ENCODE results near the gene HMG20B.

HMG20B gene

GRCh38 chr19:3599776-3600187 is 27.0 kb downstream of the HMG20B start:
- H3K27ac Mint-ChIP-seq: no peak overlapping the region
- no peaks in the 10 kb centered on the region for H3K27me3 Mint-ChIP-seq (ENCODE audit: low read depth)
- no peaks in the 10 kb centered on the region for H3K36me3 Mint-ChIP-seq (ENCODE audit: low read depth)
- no peak overlapping the region for H3K4me3 Mint-ChIP-seq
- no peaks in the 10 kb centered on the region for H3K9me3 Mint-ChIP-seq
- no peaks in the 10 kb centered on the region for H3K4me1 Mint-ChIP-seq (ENCODE audit: low read depth)

DNA sequence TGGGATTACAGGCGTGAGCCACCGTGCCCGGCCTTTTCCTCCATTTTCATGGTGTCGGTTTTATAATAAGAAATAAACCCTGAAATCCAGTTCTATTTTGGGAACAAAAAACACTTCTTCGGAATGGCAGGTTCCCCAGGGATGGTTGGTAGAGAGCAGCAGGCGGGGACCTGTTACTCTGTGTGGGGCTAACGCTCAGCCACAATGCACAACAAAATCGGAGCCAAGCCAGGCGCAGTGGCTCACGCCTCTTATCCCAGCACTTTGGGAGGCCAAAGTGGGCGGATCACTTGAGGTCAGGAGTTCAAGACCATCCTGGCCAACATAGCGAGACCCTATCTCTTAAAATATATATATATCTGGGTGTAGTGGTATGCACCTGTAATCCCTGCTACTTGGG is 28.3 kb downstream of the HMG20B start:
- Mint-ChIP-seq H3K36me3 (ENCODE audit: low read depth) (no peaks in the 10 kb centered on the region), H3K4me3 (no peak overlapping the region), H3K27me3 (ENCODE audit: low read depth) (no peaks in the 10 kb centered on the region), H3K9me3 (no peaks in the 10 kb centered on the region), H3K4me1 (ENCODE audit: low read depth) (no peaks in the 10 kb centered on the region), H3K27ac (no peak overlapping the region)

GRCh38 chr19:3603121-3603811 is 30.5 kb downstream of the HMG20B start:
- Mint-ChIP-seq H3K9me3 (no peaks in the 10 kb centered on the region), H3K4me1 (ENCODE audit: low read depth) (peaks cover 5% of the 10 kb centered on the region), H3K4me3 (no peak overlapping the region), H3K27me3 (ENCODE audit: low read depth) (peaks cover 4% of the 10 kb centered on the region), H3K27ac (no peak overlapping the region), H3K36me3 (ENCODE audit: low read depth) (no peaks in the 10 kb centered on the region)

DNA sequence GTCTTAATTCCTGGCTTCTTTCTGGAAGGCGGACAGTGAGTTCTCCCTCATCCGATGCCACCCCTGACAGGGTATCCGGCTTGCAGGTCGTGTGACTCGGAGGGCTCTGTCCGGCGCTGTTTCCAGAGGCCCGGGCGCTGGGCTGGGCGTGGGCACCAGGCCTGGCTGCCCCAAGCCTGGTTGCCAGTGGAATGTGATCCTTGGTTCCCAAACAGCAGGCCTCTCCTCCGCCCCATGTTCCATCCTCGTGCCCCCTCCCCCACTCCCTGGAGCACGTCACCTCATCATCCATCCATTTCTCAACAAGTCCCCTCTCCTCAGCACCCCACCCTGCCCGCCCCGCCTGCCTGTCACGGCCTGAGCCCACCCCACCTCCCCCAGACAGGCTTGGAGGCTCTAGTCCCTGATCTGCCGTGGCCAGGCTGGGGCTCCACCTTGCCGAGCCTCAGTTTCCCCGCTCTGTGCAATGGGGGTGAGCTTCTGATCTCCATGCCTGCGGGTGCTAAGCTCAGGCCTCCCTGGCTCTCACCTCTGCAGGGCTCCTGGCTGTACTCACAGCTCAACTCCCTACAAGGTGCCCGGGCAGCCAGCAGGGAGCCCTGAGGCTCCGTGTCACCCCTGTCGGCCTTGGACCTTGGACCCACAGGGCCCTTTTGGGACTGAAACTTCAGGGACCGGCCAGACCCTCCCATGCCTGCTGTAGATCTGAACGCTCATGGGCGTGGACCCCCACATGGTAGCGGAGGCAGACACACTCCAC is 31.7 kb downstream of the HMG20B start:
- Mint-ChIP-seq H3K27ac (no peak overlapping the region), H3K9me3 (no peaks in the 10 kb centered on the region), H3K27me3 (ENCODE audit: low read depth) (peaks cover 4% of the 10 kb centered on the region), H3K4me1 (ENCODE audit: low read depth) (peaks cover 5% of the 10 kb centered on the region), H3K4me3 (no peak overlapping the region), H3K36me3 (ENCODE audit: low read depth) (no peaks in the 10 kb centered on the region)

- peaks cover 4% of the 10 kb centered on the region for H3K27me3 Mint-ChIP-seq (ENCODE audit: low read depth)
- H3K36me3 Mint-ChIP-seq (ENCODE audit: low read depth): no peaks in the 10 kb centered on the region
- H3K27ac Mint-ChIP-seq: no peak overlapping the region
- H3K4me3 Mint-ChIP-seq: no peak overlapping the region
- H3K4me1 Mint-ChIP-seq (ENCODE audit: low read depth): peaks cover 5% of the 10 kb centered on the region
- no peaks in the 10 kb centered on the region for H3K9me3 Mint-ChIP-seq
Observed at GRCh38 chr19:3604987-3605343, 32.2 kb downstream of the HMG20B start.

DNA sequence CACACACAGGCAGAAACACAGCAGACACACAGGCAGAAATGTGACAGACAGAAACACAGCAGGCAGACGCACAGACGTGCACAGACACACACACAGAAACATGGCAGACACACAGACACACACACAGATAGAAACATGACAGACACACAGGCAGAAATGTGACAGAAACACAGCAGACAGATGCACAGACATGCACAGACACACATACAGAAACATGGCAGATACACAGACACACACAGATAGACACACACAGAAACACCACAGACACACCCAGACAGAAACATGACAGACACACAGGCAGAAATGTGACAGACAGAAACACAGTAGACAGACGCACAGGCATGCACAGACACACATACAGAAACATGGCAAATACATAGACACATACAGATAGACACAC is 32.6 kb downstream of the HMG20B start:
- Mint-ChIP-seq H3K4me3 (no peak overlapping the region), H3K4me1 (ENCODE audit: low read depth) (peaks cover 5% of the 10 kb centered on the region), H3K27ac (no peak overlapping the region)

DNA sequence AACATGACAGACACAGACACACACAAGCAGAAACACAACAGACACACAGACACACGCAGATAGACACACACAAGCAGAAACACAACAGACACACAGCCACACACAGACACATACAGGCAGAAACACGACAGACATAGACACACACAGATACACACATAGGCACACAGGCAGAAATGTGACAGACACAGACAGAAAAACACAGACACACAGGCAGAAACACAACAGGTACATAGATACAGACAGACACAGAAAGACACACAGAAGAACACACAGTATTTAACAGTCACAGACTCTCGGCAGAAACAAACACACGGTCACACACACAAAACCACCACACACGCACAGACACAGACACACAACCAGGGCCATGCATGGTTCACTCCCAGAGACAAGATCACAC is 33.0 kb downstream of the HMG20B start:
- Mint-ChIP-seq H3K4me3 (no peak overlapping the region), H3K27me3 (ENCODE audit: low read depth) (peaks cover 4% of the 10 kb centered on the region), H3K4me1 (ENCODE audit: low read depth) (peaks cover 5% of the 10 kb centered on the region)

More for the DNA sequence above, 32.6 kb downstream of the HMG20B start:
- Mint-ChIP-seq H3K27me3 (ENCODE audit: low read depth) (peaks cover 4% of the 10 kb centered on the region), H3K36me3 (ENCODE audit: low read depth) (no peaks in the 10 kb centered on the region), H3K9me3 (no peaks in the 10 kb centered on the region)

DNA sequence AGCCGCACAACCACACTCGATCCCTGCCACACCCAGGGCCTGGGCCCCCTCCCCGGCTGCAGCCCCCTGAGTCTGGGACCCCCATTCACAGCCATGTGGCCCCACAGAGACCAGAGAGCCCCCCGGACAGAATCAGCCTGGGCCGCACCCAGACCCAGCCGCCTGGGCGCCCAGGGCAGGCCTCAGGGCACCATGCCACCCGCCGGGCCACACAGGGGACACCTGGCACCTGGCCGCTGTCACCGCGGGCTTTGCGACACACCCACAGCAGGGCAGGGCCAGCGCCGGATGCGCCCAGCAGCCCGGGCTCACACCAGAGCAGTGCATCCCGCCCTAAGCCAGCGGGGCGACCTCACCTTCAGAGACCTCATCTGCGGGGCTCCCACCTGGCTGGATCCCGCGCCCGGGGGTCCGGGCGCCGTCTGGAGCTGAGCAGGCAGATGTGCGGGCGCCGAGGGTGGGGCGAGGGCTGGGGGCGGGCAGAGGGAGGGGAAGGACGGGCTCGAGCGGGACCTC is 33.5 kb downstream of the HMG20B start:
- Mint-ChIP-seq H3K9me3 (no peaks in the 10 kb centered on the region), H3K27me3 (ENCODE audit: low read depth) (peaks cover 4% of the 10 kb centered on the region), H3K4me3 (no peak overlapping the region), H3K36me3 (ENCODE audit: low read depth) (no peaks in the 10 kb centered on the region), H3K27ac (no peak overlapping the region), H3K4me1 (ENCODE audit: low read depth) (peaks cover 5% of the 10 kb centered on the region)

More for the DNA sequence above, 33.0 kb downstream of the HMG20B start:
- H3K36me3 Mint-ChIP-seq (ENCODE audit: low read depth): no peaks in the 10 kb centered on the region
- H3K27ac Mint-ChIP-seq: no peak overlapping the region
- no peaks in the 10 kb centered on the region for H3K9me3 Mint-ChIP-seq

DNA sequence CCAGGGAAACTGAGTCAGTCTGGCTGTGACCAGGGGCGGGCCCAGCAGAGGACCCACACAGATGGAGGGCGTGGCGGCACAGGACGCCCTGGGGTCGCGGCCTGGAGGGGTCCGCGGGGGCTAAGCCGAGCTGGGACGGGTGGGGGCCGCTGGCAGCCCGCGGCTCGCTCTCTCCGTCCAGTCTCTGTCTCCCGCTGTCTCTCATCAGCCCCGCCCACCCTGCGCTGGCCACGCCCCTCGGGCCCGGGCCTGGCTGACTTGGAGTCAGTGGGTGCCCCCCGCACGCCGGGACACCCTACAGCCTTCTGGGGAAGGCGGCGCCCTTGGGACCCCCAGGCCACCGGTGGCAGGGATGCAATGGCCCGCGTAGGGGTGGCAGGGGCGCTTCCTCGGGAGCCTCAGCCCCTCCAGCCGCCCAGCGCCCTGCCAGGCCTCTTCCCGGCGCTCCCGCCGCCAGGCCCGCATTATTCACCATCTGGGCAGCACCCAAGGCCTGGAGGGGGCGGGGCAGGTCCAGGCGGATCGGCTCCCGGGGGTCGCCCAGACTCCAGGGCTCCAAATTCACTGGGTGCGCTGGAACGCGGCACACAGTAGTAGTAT is 34.0 kb downstream of the HMG20B start, which contains the start of gene TBXA2R:
TSS of gene TBXA2R (minus strand) at position 186 of the 600 bp plus-strand sequence. CDS start 6,241 bp downstream, outside the sequence.
- peaks cover under 1% of the 10 kb centered on the region for H3K36me3 Mint-ChIP-seq (ENCODE audit: low read depth)
- peaks cover 5% of the 10 kb centered on the region for H3K4me1 Mint-ChIP-seq (ENCODE audit: low read depth)
- no peak within 1 kb of the TSS for H3K4me3 Mint-ChIP-seq
- H3K27me3 Mint-ChIP-seq (ENCODE audit: low read depth): peaks cover 4% of the 10 kb centered on the region
- no peaks in the 10 kb centered on the region for H3K9me3 Mint-ChIP-seq
- H3K27ac Mint-ChIP-seq: no peak within 1 kb of the TSS

DNA sequence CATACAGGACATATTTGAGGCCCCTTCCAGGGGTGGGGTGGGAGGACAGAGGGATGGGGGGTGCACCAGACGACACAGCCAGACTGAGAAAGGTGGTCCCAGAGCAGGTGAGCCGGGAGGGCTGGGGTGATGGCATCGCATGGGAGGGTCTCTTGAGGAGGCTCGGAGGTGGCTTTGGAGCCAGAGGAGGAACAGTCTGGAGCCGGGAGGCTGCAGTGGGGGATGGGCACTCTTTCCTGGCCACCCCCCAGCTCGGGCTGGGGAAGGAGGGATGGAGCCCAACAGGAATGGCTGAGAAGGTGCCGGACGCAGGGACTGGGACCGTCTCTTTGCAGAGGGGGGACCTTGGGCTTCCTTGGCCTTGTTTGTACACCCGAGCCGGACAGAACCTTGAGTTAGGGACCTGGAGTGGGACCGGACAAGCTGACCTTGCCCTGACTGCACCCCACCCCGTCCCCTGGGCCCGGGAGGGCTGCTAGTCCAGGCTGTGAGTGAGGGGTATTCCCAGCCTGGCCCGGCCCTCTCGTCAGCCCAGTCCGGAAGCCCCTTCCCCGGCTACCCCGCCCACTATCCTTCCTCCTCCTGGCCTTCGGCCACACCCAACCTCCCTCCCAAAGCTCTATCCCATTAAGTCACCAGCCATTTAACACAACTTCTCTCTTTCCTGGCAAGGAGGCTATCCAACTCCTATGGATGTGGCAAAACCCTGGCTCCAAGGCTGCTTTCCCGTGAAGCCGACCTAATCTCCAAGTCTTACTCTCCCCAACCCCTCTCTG is 34.7 kb downstream of the HMG20B start:
- peaks cover 5% of the 10 kb centered on the region for H3K4me1 Mint-ChIP-seq (ENCODE audit: low read depth)
- peaks cover 4% of the 10 kb centered on the region for H3K27me3 Mint-ChIP-seq (ENCODE audit: low read depth)
- H3K36me3 Mint-ChIP-seq (ENCODE audit: low read depth): peaks cover 4% of the 10 kb centered on the region
- no peak overlapping the region for H3K4me3 Mint-ChIP-seq
- H3K9me3 Mint-ChIP-seq: no peaks in the 10 kb centered on the region
- no peak overlapping the region for H3K27ac Mint-ChIP-seq

GRCh38 chr19:3608079-3608641 is 35.4 kb downstream of the HMG20B start:
- Mint-ChIP-seq H3K4me3 (no peak overlapping the region), H3K9me3 (no peaks in the 10 kb centered on the region), H3K27me3 (ENCODE audit: low read depth) (peaks cover 4% of the 10 kb centered on the region), H3K4me1 (ENCODE audit: low read depth) (peaks cover 5% of the 10 kb centered on the region), H3K27ac (no peak overlapping the region), H3K36me3 (ENCODE audit: low read depth) (peaks cover 4% of the 10 kb centered on the region)

- H3K4me1 Mint-ChIP-seq (ENCODE audit: low read depth): peaks cover 5% of the 10 kb centered on the region
- no peaks in the 10 kb centered on the region for H3K9me3 Mint-ChIP-seq
- peak overlapping the region; percentile 10 for H3K27ac Mint-ChIP-seq
- peaks cover 4% of the 10 kb centered on the region for H3K36me3 Mint-ChIP-seq (ENCODE audit: low read depth)
- H3K4me3 Mint-ChIP-seq: no peak overlapping the region
- peaks cover 4% of the 10 kb centered on the region for H3K27me3 Mint-ChIP-seq (ENCODE audit: low read depth)
Observed at GRCh38 chr19:3608750-3609322, 36.1 kb downstream of the HMG20B start.

GRCh38 chr19:3609779-3610719 is 37.3 kb downstream of the HMG20B start:
- peaks cover 5% of the 10 kb centered on the region for H3K4me1 Mint-ChIP-seq (ENCODE audit: low read depth)
- H3K36me3 Mint-ChIP-seq (ENCODE audit: low read depth): peaks cover 4% of the 10 kb centered on the region
- H3K27ac Mint-ChIP-seq: no peak overlapping the region
- H3K27me3 Mint-ChIP-seq (ENCODE audit: low read depth): peaks cover 4% of the 10 kb centered on the region
- H3K9me3 Mint-ChIP-seq: no peaks in the 10 kb centered on the region
- no peak overlapping the region for H3K4me3 Mint-ChIP-seq
